ENCODE results near the gene SUMF1. TPM values are rescaled to one million over a fixed set of nuclear protein-coding genes. Genes with fewer than 3 reads are reported as not detected.

SUMF1 gene
- total RNA-seq, 4 donors from 2014 or later, result 39.6 to 51.3 (median 47.0) TPM

DNA sequence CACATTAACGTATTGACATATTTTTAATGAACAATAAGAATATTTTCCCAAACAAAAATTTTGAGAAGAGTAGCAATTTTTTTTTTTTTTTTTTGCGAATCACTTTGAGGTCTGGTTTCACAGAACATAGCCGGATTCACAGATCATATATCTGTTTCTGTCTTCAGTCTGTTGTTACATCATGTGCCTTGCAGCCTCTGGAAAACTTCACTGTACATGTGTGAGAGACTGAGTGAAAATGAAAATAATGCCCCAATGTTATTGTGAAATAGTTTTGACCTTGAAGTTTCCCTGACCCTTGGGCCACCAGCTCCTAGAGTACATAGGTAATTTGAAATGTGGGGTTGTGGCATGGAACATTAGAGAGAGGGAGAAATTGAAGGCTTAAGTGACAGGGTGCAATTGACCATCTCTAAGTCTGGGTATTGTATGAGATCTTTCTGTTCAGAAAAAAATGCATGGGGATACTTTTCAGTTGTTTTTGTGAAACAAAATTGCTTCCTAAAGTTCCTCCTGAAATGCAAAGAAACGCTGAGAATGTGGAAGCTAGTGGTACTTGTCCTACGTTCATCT is 40.0 kb upstream of the SUMF1 start:
- H3K27ac ChIP-seq, result peak overlapping the region in 3 of 4 donors; percentile 1 to 87 (median 83)
- no peak for TF ChIP-seq POLR2A (IDR thresholded peaks at IDR 0.05)
- no peak for TF ChIP-seq POLR2AphosphoS5 (IDR thresholded peaks at IDR 0.05)
- no peak for TF ChIP-seq CTCF (IDR thresholded peaks at IDR 0.05)
- no peak for TF ChIP-seq EP300 (IDR thresholded peaks at IDR 0.05)
- H3K9me3 ChIP-seq, result no peaks in the 10 kb centered on the region
- H3K4me3 ChIP-seq, result no peak overlapping the region
- H3K36me3 ChIP-seq, result peaks cover 0 to 5% of the 10 kb centered on the region in 2 donors
- WGBS, 2 donors (ENCODE audit: low coverage in 1 of 2), result 24 to 34% methylated on average over 5 of the region's 5 CpGs
- no peaks in the 10 kb centered on the region for H3K27me3 ChIP-seq
- ATAC-seq, result no peak
- peaks cover 17 to 92% (median 17%) of the 10 kb centered on the region in 3 donors for H3K4me1 ChIP-seq

DNA sequence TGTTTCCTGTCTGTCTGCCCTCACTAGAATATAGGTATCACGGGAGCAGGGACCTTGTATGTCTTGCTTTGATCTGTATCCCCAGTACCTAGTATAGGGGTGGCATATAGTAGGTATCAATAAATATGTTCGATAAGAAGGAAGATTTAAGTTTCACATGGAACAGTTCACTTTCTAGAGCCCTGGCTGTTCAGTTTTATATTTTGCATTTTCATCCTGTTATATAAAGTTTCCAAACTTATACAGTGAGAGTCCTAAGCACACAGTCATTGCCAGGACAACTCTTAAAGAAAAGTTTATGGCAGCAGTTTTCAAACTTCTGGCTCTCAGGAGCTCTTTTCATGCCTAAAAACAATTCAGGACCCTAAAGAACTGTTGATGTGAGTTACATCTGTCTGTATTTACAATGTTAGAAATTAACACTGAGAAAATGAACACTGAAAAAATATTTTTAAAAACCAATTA is 39.5 kb upstream of the SUMF1 start:
- ATAC-seq, result no peak
- Histone ChIP-seq H3K4me3 (no peak overlapping the region), H3K4me1 (peaks cover 17 to 87% (median 17%) of the 10 kb centered on the region in 3 donors), H3K27ac (peak overlapping the region in 2 of 4 donors; percentile 83 to 87), H3K27me3 (no peaks in the 10 kb centered on the region), H3K36me3 (peaks cover 0 to 10% of the 10 kb centered on the region in 2 donors), H3K9me3 (no peaks in the 10 kb centered on the region)
- 59 to 69% methylated on average over 2 of the region's 2 CpGs for WGBS, 2 donors (ENCODE audit: low coverage in 1 of 2)
- TF ChIP-seq CTCF (IDR thresholded peaks at IDR 0.05) (no peak), POLR2AphosphoS5 (IDR thresholded peaks at IDR 0.05) (no peak), POLR2A (IDR thresholded peaks at IDR 0.05) (no peak), EP300 (IDR thresholded peaks at IDR 0.05) (no peak)

- Histone ChIP-seq H3K4me1 (peaks cover 17 to 80% (median 17%) of the 10 kb centered on the region in 3 donors), H3K27ac (peak overlapping the region; percentile 71 to 87 (median 84)), H3K4me3 (no peak overlapping the region), H3K36me3 (peaks cover 0 to 16% of the 10 kb centered on the region in 2 donors), H3K9me3 (no peaks in the 10 kb centered on the region), H3K27me3 (no peaks in the 10 kb centered on the region)
- TF ChIP-seq EP300 (IDR thresholded peaks at IDR 0.05), result no peak
- TF ChIP-seq POLR2A (IDR thresholded peaks at IDR 0.05), result no peak
- no peak for TF ChIP-seq CTCF (IDR thresholded peaks at IDR 0.05)
- TF ChIP-seq POLR2AphosphoS5 (IDR thresholded peaks at IDR 0.05), result no peak
- ATAC-seq, result no peak
- 59 to 68% methylated on average over 4 to 6 of the region's 6 CpGs for WGBS, 2 donors (ENCODE audit: low coverage in 1 of 2)
Observed at GRCh38 chr3:4505688-4506558, 38.9 kb upstream of the SUMF1 start.

- peak overlapping the region; percentile 26 to 38 for H3K4me3 ChIP-seq
- no peak for TF ChIP-seq CTCF (IDR thresholded peaks at IDR 0.05)
- TF ChIP-seq POLR2AphosphoS5 (IDR thresholded peaks at IDR 0.05), result peak; percentile 43
Observed at GRCh38 chr3:4504340-4505261, 37.5 kb upstream of the SUMF1 start.

More at GRCh38 chr3:4504340-4505261, 37.5 kb upstream of the SUMF1 start:
- H3K36me3 ChIP-seq, result peaks cover 0 to 30% of the 10 kb centered on the region in 2 donors
- ATAC-seq, result peak; percentile 57
- WGBS, 2 donors (ENCODE audit: low coverage in 1 of 2), result 18 to 21% methylated on average over 13 of the region's 14 CpGs
- peak overlapping the region; percentile 71 to 87 (median 84) for H3K27ac ChIP-seq
- H3K9me3 ChIP-seq, result no peaks in the 10 kb centered on the region
- H3K4me1 ChIP-seq, result peaks cover 17 to 69% (median 17%) of the 10 kb centered on the region in 3 donors
- H3K27me3 ChIP-seq, result no peaks in the 10 kb centered on the region
